Endothelial cell of umbilical vein (primary cell): ENCODE measurements around the gene GPR157.

Experiments used
- CTCF ChIP-seq, 2 donors: IDR thresholded peaks; 1 replicate in 1 of 2; 2 replicates in 1 of 2; pipeline ENCODE4 v1.5.1; 2011; ENCODE audit warnings: low read length in 2 of 2, mild to moderate bottlenecking in 2 of 2, moderate library complexity in 2 of 2, control low read depth in 1 of 2, inconsistent platforms in 1 of 2, low read depth in 1 of 2; ENCODE audit not compliant: insufficient read depth in 1 of 2; ENCODE audit errors: extremely low read depth in 1 of 2
- POLR2A ChIP-seq: IDR thresholded peaks from 2 replicates; pipeline ENCODE4 v1.6.1; 2012; ENCODE audit warnings: low read depth, mild to moderate bottlenecking, control low read depth, low read length

- TF ChIP-seq CTCF (IDR thresholded peaks at IDR 0.05; ENCODE audit: extremely low read depth in 1 of 2, insufficient read depth in 1 of 2, low read depth in 1 of 2, low read length in 2 of 2) (no peak), POLR2A (no peak)
Measured at GRCh38 chr1:9068981-9069325, 59.9 kb downstream of the GPR157 start.
